Thyroid gland (tissue), 4 donors: Measurements from ENCODE around the gene SNX10.

ENCODE experiments used
- POLR2A ChIP-seq, 2 donors: fragments of 450-650 bp; IDR thresholded peaks; one replicate each; pipeline ENCODE4 v1.6.1; 2017; ENCODE audit warnings: antibody characterized with exemption in 2 of 2, mild to moderate bottlenecking in 2 of 2, moderate library complexity in 1 of 2
- TF ChIP-seq, protein P1 (sequence below), 6 experiments: fragments of 200-600 bp in 3 of 6; fragments of 450-650 bp in 3 of 6; sonication (generic) in 3 of 6; IDR thresholded peaks; one replicate each; pipeline ENCODE4 v1.5.1; 2016 to 2019; ENCODE audit warnings: antibody characterized with exemption in 6 of 6, mild to moderate bottlenecking in 2 of 6, inconsistent platforms in 1 of 6, moderate library complexity in 1 of 6

DNA sequence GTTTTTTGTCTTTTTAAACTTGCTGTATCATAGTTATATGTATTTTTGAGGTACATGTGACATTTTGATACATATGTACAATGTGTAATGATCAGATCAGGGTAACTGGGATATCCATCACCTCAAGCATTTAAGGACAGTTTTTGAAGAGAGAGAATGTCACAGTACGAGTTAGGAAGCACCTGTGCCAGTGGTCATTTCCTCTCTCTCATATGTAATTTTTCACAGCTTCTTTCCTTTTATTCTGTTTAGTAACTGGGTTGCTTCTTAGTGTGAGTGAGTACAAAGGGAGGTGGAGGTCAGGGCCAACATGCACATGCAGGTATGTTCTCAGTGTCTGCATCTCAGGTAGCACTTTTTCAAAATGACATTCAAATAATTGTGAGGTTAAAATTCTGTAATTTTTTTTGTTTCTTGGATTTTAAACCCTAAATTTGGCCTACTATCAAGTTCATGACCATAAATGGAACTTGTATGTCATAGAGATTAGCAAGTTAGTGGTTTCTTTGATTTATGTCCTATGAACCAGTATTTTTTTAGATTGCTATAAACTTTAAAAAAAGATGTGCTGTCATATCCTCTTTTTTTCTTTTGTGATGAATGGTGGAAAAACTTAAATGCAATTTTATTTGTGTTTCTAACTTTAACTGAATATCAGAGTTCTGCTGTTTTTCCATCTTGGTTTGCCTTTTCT, 42.7 kb downstream of the SNX10 start:
- TF ChIP-seq, protein P1, sequence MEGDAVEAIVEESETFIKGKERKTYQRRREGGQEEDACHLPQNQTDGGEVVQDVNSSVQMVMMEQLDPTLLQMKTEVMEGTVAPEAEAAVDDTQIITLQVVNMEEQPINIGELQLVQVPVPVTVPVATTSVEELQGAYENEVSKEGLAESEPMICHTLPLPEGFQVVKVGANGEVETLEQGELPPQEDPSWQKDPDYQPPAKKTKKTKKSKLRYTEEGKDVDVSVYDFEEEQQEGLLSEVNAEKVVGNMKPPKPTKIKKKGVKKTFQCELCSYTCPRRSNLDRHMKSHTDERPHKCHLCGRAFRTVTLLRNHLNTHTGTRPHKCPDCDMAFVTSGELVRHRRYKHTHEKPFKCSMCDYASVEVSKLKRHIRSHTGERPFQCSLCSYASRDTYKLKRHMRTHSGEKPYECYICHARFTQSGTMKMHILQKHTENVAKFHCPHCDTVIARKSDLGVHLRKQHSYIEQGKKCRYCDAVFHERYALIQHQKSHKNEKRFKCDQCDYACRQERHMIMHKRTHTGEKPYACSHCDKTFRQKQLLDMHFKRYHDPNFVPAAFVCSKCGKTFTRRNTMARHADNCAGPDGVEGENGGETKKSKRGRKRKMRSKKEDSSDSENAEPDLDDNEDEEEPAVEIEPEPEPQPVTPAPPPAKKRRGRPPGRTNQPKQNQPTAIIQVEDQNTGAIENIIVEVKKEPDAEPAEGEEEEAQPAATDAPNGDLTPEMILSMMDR (IDR thresholded peaks at IDR 0.05): no peak
- TF ChIP-seq POLR2A (IDR thresholded peaks at IDR 0.05): no peak
